Uterus (tissue), 4 donors: Measurements from ENCODE around the gene IGF2BP2. TPM values are rescaled to one million over a fixed set of nuclear protein-coding genes. Genes with fewer than 3 reads are reported as not detected.

Source experiments
- DNase-seq, 2 donors: peaks; one replicate each; pipeline ENCODE4 v3.0.0-alpha.2; 2019 to 2020
- H3K27ac ChIP-seq, 2 donors: fragments of 200-600 bp; sonication (generic); 1 replicate in 1 of 2; 2 replicates in 1 of 2; pipeline ENCODE4 v1.5.1; 2016 to 2018
- H3K27me3 ChIP-seq, 2 donors: fragments of 200-600 bp; sonication (generic); one replicate each; pipeline ENCODE4 v1.5.1; 2018 to 2019; ENCODE audit warnings: control low read depth in 1 of 2
- H3K36me3 ChIP-seq, 2 donors: fragments of 200-600 bp; sonication (generic); one replicate each; pipeline ENCODE4 v1.5.1; 2019; ENCODE audit warnings: control low read depth in 1 of 2
- H3K4me1 ChIP-seq, 2 donors: fragments of 200-600 bp; sonication (generic); one replicate each; pipeline ENCODE4 v1.5.1; 2018 to 2019; ENCODE audit warnings: control low read depth in 1 of 2
- H3K4me3 ChIP-seq, 2 donors: fragments of 200-600 bp; sonication (generic); 1 replicate in 1 of 2; 2 replicates in 1 of 2; pipeline ENCODE4 v1.5.1; 2018 to 2019; ENCODE audit warnings: mild to moderate bottlenecking in 1 of 2
- H3K9me3 ChIP-seq, 2 donors: fragments of 200-600 bp; sonication (generic); one replicate each; pipeline ENCODE4 v1.5.1; 2019; ENCODE audit warnings: control low read depth in 1 of 2
- CTCF ChIP-seq, 4 experiments: fragments of 200-600 bp in 2 of 4; fragments of 450-650 bp in 2 of 4; sonication (generic) in 2 of 4; IDR thresholded peaks; one replicate each; pipeline ENCODE4 v1.5.1; 2016 to 2019; ENCODE audit warnings: antibody characterized with exemption in 4 of 4, mild to moderate bottlenecking in 2 of 4, moderate library complexity in 1 of 4
- POLR2A ChIP-seq, 2 donors: fragments of 450-650 bp; IDR thresholded peaks; one replicate each; pipeline ENCODE4 v1.6.1; 2016; ENCODE audit warnings: antibody characterized with exemption in 2 of 2, mild to moderate bottlenecking in 1 of 2, moderate library complexity in 1 of 2
- intact Hi-C: fragments of 100-400 bp; cut with DNase I; formaldehyde crosslinking; loops from one replicate; pipeline ENCODE4 v1.15.1; 2023; ENCODE audit warnings: low total_unique reads
- total RNA-seq, 4 donors: library from RNA; depleted of rRNA in 3 of 4; stranded (reverse); fragments of >200 nt in 3 of 4; gene quantifications; one replicate each; pipeline versions ENCODE4 v1.1.0 to v1.2.4, GENCODE V29; 2014 to 2023
- donor health status: DM: yes; HTN: yes; CAD: no.

Gene IGF2BP2
- total RNA-seq, 4 donors from 2014 or later, result 2.9 to 65.6 (median 13.1) TPM

- H3K27me3 ChIP-seq, result no peaks in the 10 kb centered on the region
- DNase-seq, result no peak
- H3K27ac ChIP-seq, result no peak overlapping the region
- H3K4me1 ChIP-seq, result no peaks in the 10 kb centered on the region
- no peak overlapping the region for H3K4me3 ChIP-seq
- no peaks in the 10 kb centered on the region for H3K9me3 ChIP-seq
- TF ChIP-seq CTCF (IDR thresholded peaks at IDR 0.05) (no peak), POLR2A (IDR thresholded peaks at IDR 0.05) (no peak)
- intact Hi-C loops, result no loop called here
- no peaks in the 10 kb centered on the region for H3K36me3 ChIP-seq
Measured at GRCh38 chr3:185754920-185755319, 69.9 kb downstream of the IGF2BP2 start.

GRCh38 chr3:185753354-185753753, 71.5 kb downstream of the IGF2BP2 start:
- TF ChIP-seq CTCF (IDR thresholded peaks at IDR 0.05), result no peak
- TF ChIP-seq POLR2A (IDR thresholded peaks at IDR 0.05), result no peak
- DNase-seq, result no peak
- intact Hi-C loops, result no loop called here
- H3K4me3 ChIP-seq, result no peak overlapping the region
- no peaks in the 10 kb centered on the region for H3K4me1 ChIP-seq
- no peaks in the 10 kb centered on the region for H3K27me3 ChIP-seq
- no peak overlapping the region for H3K27ac ChIP-seq
- H3K36me3 ChIP-seq, result no peaks in the 10 kb centered on the region
- H3K9me3 ChIP-seq, result no peaks in the 10 kb centered on the region

DNA sequence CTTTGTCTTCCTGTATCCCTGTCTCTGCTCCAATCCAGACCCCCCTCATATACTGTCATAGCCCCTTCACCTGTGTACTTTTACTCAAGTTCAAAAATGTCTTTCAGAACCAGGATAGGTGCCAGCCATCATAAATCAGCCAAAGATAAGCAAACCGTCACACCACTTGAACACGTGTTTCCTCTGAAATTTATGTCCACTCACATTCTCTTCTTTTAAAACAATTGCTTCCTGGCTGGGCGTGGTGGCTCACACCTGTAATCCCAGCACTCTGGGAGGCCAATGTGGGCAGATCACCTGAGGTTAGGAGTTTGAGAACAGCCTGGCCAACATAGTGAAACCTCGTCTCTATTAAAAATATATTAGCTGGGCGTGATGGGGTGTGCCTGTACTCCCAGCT, 74.1 kb downstream of the IGF2BP2 start:
- TF ChIP-seq CTCF (IDR thresholded peaks at IDR 0.05) (no peak), POLR2A (IDR thresholded peaks at IDR 0.05) (no peak)
- intact Hi-C loops, result no loop called here
- Histone ChIP-seq H3K9me3 (no peaks in the 10 kb centered on the region), H3K27ac (no peak overlapping the region), H3K4me3 (no peak overlapping the region), H3K27me3 (no peaks in the 10 kb centered on the region), H3K36me3 (no peaks in the 10 kb centered on the region), H3K4me1 (no peaks in the 10 kb centered on the region)
- no peak for DNase-seq

GRCh38 chr3:185750015-185750414, 74.8 kb downstream of the IGF2BP2 start:
- Histone ChIP-seq H3K36me3 (no peaks in the 10 kb centered on the region), H3K4me3 (no peak overlapping the region), H3K9me3 (no peaks in the 10 kb centered on the region), H3K4me1 (no peaks in the 10 kb centered on the region), H3K27ac (no peak overlapping the region), H3K27me3 (no peaks in the 10 kb centered on the region)
- DNase-seq, result no peak
- intact Hi-C loops, result no loop called here
- TF ChIP-seq POLR2A (IDR thresholded peaks at IDR 0.05), result no peak

DNA sequence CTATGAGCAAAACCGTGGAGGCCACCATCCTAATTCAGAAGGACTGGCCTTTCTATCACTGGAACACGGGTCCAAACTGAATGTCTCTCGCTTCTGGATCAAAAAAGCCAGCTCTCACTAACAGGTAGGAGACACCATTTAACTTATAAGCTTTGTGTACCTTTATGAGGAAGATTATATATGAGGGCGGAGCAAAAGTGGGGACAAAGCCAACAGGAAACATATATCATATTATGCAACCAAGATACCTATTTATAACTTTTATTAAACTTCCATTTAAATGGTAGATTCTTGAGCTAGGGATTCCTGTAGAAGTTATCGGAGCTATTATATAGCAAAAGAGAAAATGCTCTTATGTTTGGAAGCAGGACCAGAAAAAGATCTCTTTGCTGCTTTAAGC, 78.4 kb downstream of the IGF2BP2 start:
- Histone ChIP-seq H3K4me1 (no peaks in the 10 kb centered on the region), H3K27me3 (no peaks in the 10 kb centered on the region), H3K9me3 (no peaks in the 10 kb centered on the region), H3K27ac (no peak overlapping the region), H3K4me3 (no peak overlapping the region), H3K36me3 (no peaks in the 10 kb centered on the region)
- no peak for DNase-seq
- TF ChIP-seq CTCF (IDR thresholded peaks at IDR 0.05) (no peak), POLR2A (IDR thresholded peaks at IDR 0.05) (no peak)
- intact Hi-C loops, result no loop called here
